B cell (primary cell): ENCODE data around the gene CAND2.

Experiments used
- CTCF ChIP-seq: fragments of 200-600 bp; IDR thresholded peaks from one replicate; pipeline ENCODE4 v1.8.0; 2022; ENCODE audit warnings: antibody characterized with exemption, mild to moderate bottlenecking
- EZH2 ChIP-seq: IDR thresholded peaks from 2 replicates; pipeline ENCODE4 v1.6.1; 2012; ENCODE audit warnings: borderline replicate concordance, low read depth, mild to moderate bottlenecking, moderate library complexity, low read length; ENCODE audit not compliant: insufficient read depth, poor library complexity, severe bottlenecking

DNA sequence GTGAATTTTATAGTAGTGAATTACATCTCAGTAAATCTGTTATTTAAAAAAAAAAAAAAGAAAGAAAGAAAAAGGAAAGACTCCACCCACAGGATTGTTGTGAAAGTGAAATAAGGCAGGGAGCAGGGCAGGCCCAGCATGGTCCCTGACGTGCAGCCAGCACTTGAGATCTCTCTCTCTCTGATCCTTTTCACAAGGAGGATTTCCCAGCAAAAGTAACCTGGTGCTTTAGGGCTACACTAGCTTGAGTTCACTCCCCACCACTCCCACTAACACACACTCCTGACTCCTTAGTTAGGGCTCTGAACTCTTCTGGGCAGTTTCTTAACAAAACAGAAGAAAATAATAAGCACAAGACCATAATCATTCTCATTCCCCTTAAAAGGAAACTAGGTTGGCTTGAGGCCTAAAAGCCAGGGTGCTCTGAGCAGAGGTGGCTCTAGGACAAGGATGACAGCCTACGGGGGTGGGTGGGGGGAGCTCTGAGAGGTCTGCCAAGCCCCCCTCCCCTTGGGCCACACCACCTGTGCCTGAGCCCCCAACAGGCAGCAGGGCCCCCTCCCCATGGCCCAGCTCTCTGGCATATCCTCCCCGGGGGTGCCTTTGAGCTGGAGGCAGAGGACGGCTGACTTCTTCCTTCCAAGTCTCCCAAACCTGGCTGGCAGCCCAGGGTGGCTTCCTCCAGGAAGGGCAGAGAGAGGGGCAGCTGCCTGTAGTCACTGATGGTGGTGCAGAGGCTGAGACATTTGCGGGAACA, 38.3 kb upstream of the CAND2 start:
- TF ChIP-seq CTCF = no peak
- TF ChIP-seq EZH2 = no peak
